Vagina (tissue), 2 donors: ENCODE results near the gene NPTXR.

Source experiments
- CTCF ChIP-seq, 3 experiments: fragments of 450-650 bp in 2 of 3; fragments of 200-600 bp in 1 of 3; sonication (generic) in 1 of 3; IDR thresholded peaks; one replicate each; pipeline ENCODE4 v1.5.1; 2017 to 2019; ENCODE audit warnings: antibody characterized with exemption in 3 of 3, mild to moderate bottlenecking in 2 of 3, moderate library complexity in 2 of 3
- POLR2A ChIP-seq, 2 donors: fragments of 450-650 bp; IDR thresholded peaks; one replicate each; pipeline ENCODE4 v1.6.1; 2017; ENCODE audit warnings: antibody characterized with exemption in 2 of 2, mild to moderate bottlenecking in 2 of 2, moderate library complexity in 2 of 2
- POLR2AphosphoS5 ChIP-seq, 2 donors: sonication (generic); formaldehyde crosslinking; IDR thresholded peaks; one replicate each; pipeline ENCODE4 v1.9.0; 2017; ENCODE audit warnings: antibody characterized with exemption in 2 of 2, mild to moderate bottlenecking in 2 of 2, low read depth in 1 of 2; ENCODE audit not compliant: insufficient read depth in 1 of 2

- TF ChIP-seq CTCF (IDR thresholded peaks at IDR 0.05) (no peak), POLR2AphosphoS5 (IDR thresholded peaks at IDR 0.05; ENCODE audit: insufficient read depth in 1 of 2, low read depth in 1 of 2) (no peak), POLR2A (IDR thresholded peaks at IDR 0.05) (no peak)
Observed at GRCh38 chr22:38842512-38843200, 1.2 kb downstream of the NPTXR start.
